Adrenal gland (tissue), 5 donors: ENCODE results near the gene PTPN7.

ENCODE experiments used
- POLR2A ChIP-seq, 2 donors: fragments of 450-650 bp; IDR thresholded peaks; one replicate each; pipeline ENCODE4 v1.6.1; 2017; ENCODE audit warnings: antibody characterized with exemption in 2 of 2, mild to moderate bottlenecking in 2 of 2, moderate library complexity in 1 of 2
- TF ChIP-seq, protein P1 (sequence below), 6 experiments: fragments of 450-650 bp in 4 of 6; fragments of 200-600 bp in 2 of 6; sonication (generic) in 1 of 6; IDR thresholded peaks; 1 replicate in 5 of 6; 2 replicates in 1 of 6; pipeline versions ENCODE4 v1.5.1 to v1.8.0; 2016 to 2021; ENCODE audit warnings: antibody characterized with exemption in 6 of 6, mild to moderate bottlenecking in 2 of 6, moderate library complexity in 1 of 6
- donor health status: DM: no; HTN: no; CAD: no.

DNA sequence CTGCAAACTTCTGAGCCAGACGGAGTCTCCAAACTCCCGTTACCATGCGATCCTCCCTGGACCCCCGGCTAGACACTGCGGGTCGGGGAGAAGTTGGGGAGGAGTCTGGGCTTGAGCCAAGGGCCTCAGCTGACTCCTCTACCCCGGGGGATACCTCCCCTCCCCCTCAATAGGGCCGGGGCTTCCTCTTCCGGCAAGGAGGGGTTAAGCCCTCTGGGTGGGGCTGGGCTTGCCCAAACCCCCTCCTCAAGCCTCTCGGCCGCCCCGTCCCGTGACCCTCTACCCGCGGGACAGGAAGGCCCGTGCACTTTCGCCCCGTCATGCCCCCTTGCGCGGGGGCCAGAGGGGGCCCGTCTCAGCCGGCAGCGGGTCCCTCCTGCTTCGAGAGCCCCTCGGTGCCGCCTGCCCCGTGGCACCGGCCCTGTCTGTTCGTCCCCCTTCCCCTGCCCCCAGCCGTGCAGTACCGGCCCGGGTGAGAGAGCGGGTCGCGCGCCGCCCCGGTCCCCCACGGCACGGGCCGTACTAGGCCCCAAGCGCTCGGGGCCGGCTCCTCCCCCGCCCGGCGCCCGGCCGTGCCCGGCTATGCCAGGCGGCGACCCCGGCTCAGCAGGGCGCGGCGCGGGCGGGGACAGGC is 16.5 kb downstream of the PTPN7 start:
- TF ChIP-seq, protein P1, sequence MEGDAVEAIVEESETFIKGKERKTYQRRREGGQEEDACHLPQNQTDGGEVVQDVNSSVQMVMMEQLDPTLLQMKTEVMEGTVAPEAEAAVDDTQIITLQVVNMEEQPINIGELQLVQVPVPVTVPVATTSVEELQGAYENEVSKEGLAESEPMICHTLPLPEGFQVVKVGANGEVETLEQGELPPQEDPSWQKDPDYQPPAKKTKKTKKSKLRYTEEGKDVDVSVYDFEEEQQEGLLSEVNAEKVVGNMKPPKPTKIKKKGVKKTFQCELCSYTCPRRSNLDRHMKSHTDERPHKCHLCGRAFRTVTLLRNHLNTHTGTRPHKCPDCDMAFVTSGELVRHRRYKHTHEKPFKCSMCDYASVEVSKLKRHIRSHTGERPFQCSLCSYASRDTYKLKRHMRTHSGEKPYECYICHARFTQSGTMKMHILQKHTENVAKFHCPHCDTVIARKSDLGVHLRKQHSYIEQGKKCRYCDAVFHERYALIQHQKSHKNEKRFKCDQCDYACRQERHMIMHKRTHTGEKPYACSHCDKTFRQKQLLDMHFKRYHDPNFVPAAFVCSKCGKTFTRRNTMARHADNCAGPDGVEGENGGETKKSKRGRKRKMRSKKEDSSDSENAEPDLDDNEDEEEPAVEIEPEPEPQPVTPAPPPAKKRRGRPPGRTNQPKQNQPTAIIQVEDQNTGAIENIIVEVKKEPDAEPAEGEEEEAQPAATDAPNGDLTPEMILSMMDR (IDR thresholded peaks at IDR 0.05), result no peak
- no peak for TF ChIP-seq POLR2A (IDR thresholded peaks at IDR 0.05)
